Measurements from ENCODE around the gene GIPC2. TPM values are rescaled to one million over a fixed set of nuclear protein-coding genes. Genes with fewer than 3 reads are reported as not detected.

The GIPC2 gene
- total and polyA plus RNA-seq, 2 donors (not counting 1 experiment from before 2014, with no cell fraction given), result 0.50 to 0.56 TPM

- Histone ChIP-seq H3K4me1 (ENCODE audit: control insufficient read depth, extremely low read depth, insufficient read depth, low read length) (peaks cover 8% of the 10 kb centered on the region), H3K79me2 (ENCODE audit: control insufficient read depth, insufficient read depth, low read length) (no peaks in the 10 kb centered on the region), H3K9me3 (ENCODE audit: control insufficient read depth, insufficient read depth, low read depth, low read length) (no peaks in the 10 kb centered on the region), H2AFZ (ENCODE audit: low read length) (no peak overlapping the region), H3K36me3 (ENCODE audit: control insufficient read depth, insufficient read depth, low read length) (no peaks in the 10 kb centered on the region), H3K27me3 (ENCODE audit: control insufficient read depth, insufficient read depth, low read length) (no peaks in the 10 kb centered on the region), H3K4me3 (replicated peaks in 1 of 4; ENCODE audit: control extremely low read depth in 1 of 4, insufficient read depth in 1 of 4, low read depth in 3 of 4, low read length in 4 of 4) (no peak overlapping the region), H3K9ac (ENCODE audit: insufficient read depth, low read length) (no peak overlapping the region), H3K4me2 (ENCODE audit: extremely low read depth, insufficient read depth, low read length) (no peak overlapping the region), H3K27ac (ENCODE audit: insufficient read depth, low read length) (no peak overlapping the region), H4K20me1 (ENCODE audit: control insufficient read depth, extremely low read depth, insufficient read depth, low read length) (no peaks in the 10 kb centered on the region)
- DNase-seq (ENCODE audit: low read depth in 2 of 2), result no peak
- TF ChIP-seq CTCF (conservative IDR thresholded peaks at IDR 0.05 in 1 of 2, IDR thresholded peaks at IDR 0.05 in 1 of 2; ENCODE audit: low read depth in 1 of 2, low read length in 2 of 2) (no peak), EZH2 (IDR thresholded peaks at IDR 0.05; ENCODE audit: low read length, missing control alignments) (no peak)
These were observed 23.0 kb downstream of the GIPC2 start for GRCh38 chr1:78068681-78069283.

GRCh38 chr1:78069784-78070183 lies 24.0 kb downstream of the GIPC2 start:
- no peak for DNase-seq (ENCODE audit: low read depth in 2 of 2)
- Histone ChIP-seq H3K4me2 (ENCODE audit: extremely low read depth, insufficient read depth, low read length) (no peak overlapping the region), H3K4me1 (ENCODE audit: control insufficient read depth, extremely low read depth, insufficient read depth, low read length) (peaks cover 8% of the 10 kb centered on the region), H3K27me3 (ENCODE audit: control insufficient read depth, insufficient read depth, low read length) (no peaks in the 10 kb centered on the region), H3K9me3 (ENCODE audit: control insufficient read depth, insufficient read depth, low read depth, low read length) (no peaks in the 10 kb centered on the region), H2AFZ (ENCODE audit: low read length) (no peak overlapping the region), H3K9ac (ENCODE audit: insufficient read depth, low read length) (no peak overlapping the region), H3K36me3 (ENCODE audit: control insufficient read depth, insufficient read depth, low read length) (no peaks in the 10 kb centered on the region), H4K20me1 (ENCODE audit: control insufficient read depth, extremely low read depth, insufficient read depth, low read length) (no peaks in the 10 kb centered on the region), H3K4me3 (replicated peaks in 1 of 4; ENCODE audit: control extremely low read depth in 1 of 4, insufficient read depth in 1 of 4, low read depth in 3 of 4, low read length in 4 of 4) (no peak overlapping the region), H3K27ac (ENCODE audit: insufficient read depth, low read length) (no peak overlapping the region), H3K79me2 (ENCODE audit: control insufficient read depth, insufficient read depth, low read length) (no peaks in the 10 kb centered on the region)
- TF ChIP-seq CTCF (conservative IDR thresholded peaks at IDR 0.05 in 1 of 2, IDR thresholded peaks at IDR 0.05 in 1 of 2; ENCODE audit: low read depth in 1 of 2, low read length in 2 of 2) (no peak), EZH2 (IDR thresholded peaks at IDR 0.05; ENCODE audit: low read length, missing control alignments) (no peak)

- no peaks in the 10 kb centered on the region for H3K79me2 ChIP-seq (ENCODE audit: control insufficient read depth, insufficient read depth, low read length)
- peak overlapping the region; percentile 42 for H3K4me2 ChIP-seq (ENCODE audit: extremely low read depth, insufficient read depth, low read length)
- no peaks in the 10 kb centered on the region for H3K27me3 ChIP-seq (ENCODE audit: control insufficient read depth, insufficient read depth, low read length)
- H3K9ac ChIP-seq (ENCODE audit: insufficient read depth, low read length), result no peak overlapping the region
- no peak overlapping the region for H3K4me3 ChIP-seq (replicated peaks in 1 of 4; ENCODE audit: control extremely low read depth in 1 of 4, insufficient read depth in 1 of 4, low read depth in 3 of 4, low read length in 4 of 4)
- DNase-seq (ENCODE audit: low read depth in 2 of 2), result no peak
- peaks cover 8% of the 10 kb centered on the region for H3K4me1 ChIP-seq (ENCODE audit: control insufficient read depth, extremely low read depth, insufficient read depth, low read length)
- H4K20me1 ChIP-seq (ENCODE audit: control insufficient read depth, extremely low read depth, insufficient read depth, low read length), result no peaks in the 10 kb centered on the region
- no peaks in the 10 kb centered on the region for H3K36me3 ChIP-seq (ENCODE audit: control insufficient read depth, insufficient read depth, low read length)
- no peak overlapping the region for H2AFZ ChIP-seq (ENCODE audit: low read length)
- H3K27ac ChIP-seq (ENCODE audit: insufficient read depth, low read length), result no peak overlapping the region
- TF ChIP-seq EZH2 (IDR thresholded peaks at IDR 0.05; ENCODE audit: low read length, missing control alignments), result no peak
- TF ChIP-seq CTCF (conservative IDR thresholded peaks at IDR 0.05 in 1 of 2, IDR thresholded peaks at IDR 0.05 in 1 of 2; ENCODE audit: low read depth in 1 of 2, low read length in 2 of 2), result no peak
- no peaks in the 10 kb centered on the region for H3K9me3 ChIP-seq (ENCODE audit: control insufficient read depth, insufficient read depth, low read depth, low read length)
These were observed 24.4 kb downstream of the GIPC2 start for GRCh38 chr1:78070210-78070609.

Measured in fibroblast of lung (primary cell).